ENCODE data around the gene RNF168.

Gene RNF168

GRCh38 chr3:196503196-196504076 is at the start of gene RNF168 (continued):
- TF ChIP-seq ZNF639 (tag by site-specific recombination; IDR thresholded peaks at IDR 0.05) (0 out of 2 replicates have a peak, but pooled peaks have one; percentile 51), ZNF449 (tag by site-specific recombination; IDR thresholded peaks at IDR 0.05) (no peak), ZBTB11 (tag by site-specific recombination; conservative IDR thresholded peaks at IDR 0.05; ENCODE audit: low read depth) (peak; percentile 88), OSR2 (tag by site-specific recombination; IDR thresholded peaks at IDR 0.05) (peak; percentile 58), MZF1 (tag by site-specific recombination; IDR thresholded peaks at IDR 0.05; ENCODE audit: borderline replicate concordance) (no peak), ZEB2 (tag by site-specific recombination; IDR thresholded peaks at IDR 0.05) (peak; percentile 95), ZNF211 (tag by site-specific recombination; IDR thresholded peaks at IDR 0.05; ENCODE audit: low read depth) (no peak), ZNF658 (tag by site-specific recombination; IDR thresholded peaks at IDR 0.05) (no peak), ZNF18 (tag by site-specific recombination; IDR thresholded peaks at IDR 0.05) (no peak), ZNF514 (tag by site-specific recombination; IDR thresholded peaks at IDR 0.05) (no peak), ZNF221 (tag by site-specific recombination; IDR thresholded peaks at IDR 0.05; ENCODE audit: borderline replicate concordance) (no peak), ZNF148 (tag by site-specific recombination; IDR thresholded peaks at IDR 0.05; ENCODE audit: borderline replicate concordance) (no peak), ZSCAN4 (tag by site-specific recombination; IDR thresholded peaks at IDR 0.05) (no peak), PRDM6 (tag by site-specific recombination; IDR thresholded peaks at IDR 0.05) (no peak), ZNF426 (tag by site-specific recombination; IDR thresholded peaks at IDR 0.05) (no peak), SP3 (tag by site-specific recombination; IDR thresholded peaks at IDR 0.05) (peak; percentile 86), ZIC2 (tag by site-specific recombination; IDR thresholded peaks at IDR 0.05) (peak; percentile 20; the same call in 1 of the 2 replicates), GLI4 (tag by site-specific recombination; IDR thresholded peaks at IDR 0.05) (0 out of 2 replicates have a peak, but pooled peaks have one; percentile 39), HOXC10 (CRISPR knock-in tag; IDR thresholded peaks at IDR 0.05) (no peak), ZNF157 (tag by site-specific recombination; IDR thresholded peaks at IDR 0.05) (no peak), ZNF776 (tag by site-specific recombination; IDR thresholded peaks at IDR 0.05; ENCODE audit: borderline replicate concordance) (no peak), ZNF600 (tag by site-specific recombination; IDR thresholded peaks at IDR 0.05) (peak; percentile 97), ZNF791 (tag by site-specific recombination; IDR thresholded peaks at IDR 0.05) (no peak)

Data from HEK293 (cell line).